GDM1 (cell line): ENCODE data around the gene DMAC2L.
"Not testable (repeated sequence)": the region's sequence is repeated elsewhere in the genome, so short reads cannot be mapped to it uniquely, and the experiment has no call there.

Experiments
- DNase-seq: peaks from one replicate; lab custom pipeline; 2025; lab: John Stamatoyannopoulos, UW

Gene DMAC2L

GRCh38 chr14:50356283-50356682 lies 44.2 kb downstream of the DMAC2L start:
- DNase-seq, result not testable (repeated sequence)

GRCh38 chr14:50357124-50357523 lies 45.0 kb downstream of the DMAC2L start:
- no peak for DNase-seq

- no peak for DNase-seq
These were observed 45.8 kb downstream of the DMAC2L start for GRCh38 chr14:50357753-50358395.

- DNase-seq, result no peak
These were observed 47.5 kb downstream of the DMAC2L start for GRCh38 chr14:50359631-50360030.

- DNase-seq, result no peak
These were observed 48.0 kb downstream of the DMAC2L start for GRCh38 chr14:50360093-50360492.

- DNase-seq, result no peak
These were observed 48.7 kb downstream of the DMAC2L start for GRCh38 chr14:50360851-50361250.

- DNase-seq, result not testable (repeated sequence)
These were observed 49.6 kb downstream of the DMAC2L start for GRCh38 chr14:50361473-50362403.

GRCh38 chr14:50362764-50363713 lies 50.9 kb downstream of the DMAC2L start:
- peak; percentile 60 for DNase-seq

- DNase-seq, result peak; percentile 78
These were observed 51.6 kb downstream of the DMAC2L start for GRCh38 chr14:50363714-50364111.

GRCh38 chr14:50364792-50365191 lies 52.7 kb downstream of the DMAC2L start:
- DNase-seq, result no peak

- DNase-seq, result not testable (repeated sequence)
These were observed 53.4 kb downstream of the DMAC2L start for GRCh38 chr14:50365572-50365971.

- DNase-seq, result no peak
These were observed 54.0 kb downstream of the DMAC2L start for GRCh38 chr14:50366115-50366514.

GRCh38 chr14:50366589-50366988 lies 54.5 kb downstream of the DMAC2L start:
- DNase-seq, result no peak

GRCh38 chr14:50371546-50371945 lies 59.4 kb downstream of the DMAC2L start:
- no peak for DNase-seq

- DNase-seq, result no peak
These were observed 61.8 kb downstream of the DMAC2L start for GRCh38 chr14:50373959-50374358.

GRCh38 chr14:50375760-50376159 lies 63.6 kb downstream of the DMAC2L start:
- no peak for DNase-seq
